HG02678 (cell line): ENCODE results near the gene MTERF2.

Experiments
- ATAC-seq: cut with Tn5 transposase; IDR thresholded peaks from one replicate; pipeline ENCODE4 v1.9.1; 2021; ENCODE audit warnings: mild to moderate bottlenecking, moderate library complexity; ENCODE audit not compliant: unreplicated experiment

MTERF2 gene

DNA sequence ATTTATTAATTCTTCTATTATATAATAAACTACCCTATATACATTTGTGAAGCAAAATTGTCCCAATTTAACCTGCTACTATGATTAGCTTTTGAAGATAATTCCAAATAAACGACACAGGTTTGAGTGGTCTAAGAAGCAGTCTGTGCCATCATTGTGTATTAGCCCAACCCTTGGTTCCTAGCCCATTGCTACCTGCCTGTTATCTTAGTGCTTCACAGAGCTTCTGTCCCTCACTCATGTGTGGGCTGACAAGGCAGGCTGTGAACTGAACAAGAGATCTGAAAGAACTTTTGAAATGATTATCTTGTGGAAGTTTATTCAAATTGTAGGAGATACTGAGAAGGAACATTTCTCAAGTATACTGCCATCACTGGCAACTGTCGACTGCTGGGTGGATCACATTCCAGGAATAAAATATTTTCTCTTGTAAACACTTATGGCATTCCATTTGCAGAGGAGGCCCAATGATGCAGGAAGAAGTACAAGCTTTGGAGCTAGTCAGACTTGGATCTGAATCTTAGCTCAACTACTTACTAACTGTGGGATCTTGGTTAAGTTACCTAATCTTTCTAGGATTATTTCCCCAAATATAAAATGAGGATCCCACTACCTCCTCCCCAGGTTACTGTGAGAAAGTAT is 7.8 kb upstream of the MTERF2 start:
- ATAC-seq = no peak

GRCh38 chr12:106987846-106988245 is 900 bp upstream of the MTERF2 start:
- ATAC-seq = no peak

- ATAC-seq = no peak
These were observed 811 bp downstream of the MTERF2 start for GRCh38 chr12:106986135-106986534.

GRCh38 chr12:106985479-106985878 is 1.5 kb downstream of the MTERF2 start:
- ATAC-seq = no peak

- ATAC-seq = no peak
These were observed 2.3 kb downstream of the MTERF2 start for GRCh38 chr12:106984588-106985137.

- no peak for ATAC-seq
These were observed 4.7 kb downstream of the MTERF2 start for GRCh38 chr12:106982229-106982628.

GRCh38 chr12:106981788-106982187 is 5.2 kb downstream of the MTERF2 start:
- no peak for ATAC-seq

DNA sequence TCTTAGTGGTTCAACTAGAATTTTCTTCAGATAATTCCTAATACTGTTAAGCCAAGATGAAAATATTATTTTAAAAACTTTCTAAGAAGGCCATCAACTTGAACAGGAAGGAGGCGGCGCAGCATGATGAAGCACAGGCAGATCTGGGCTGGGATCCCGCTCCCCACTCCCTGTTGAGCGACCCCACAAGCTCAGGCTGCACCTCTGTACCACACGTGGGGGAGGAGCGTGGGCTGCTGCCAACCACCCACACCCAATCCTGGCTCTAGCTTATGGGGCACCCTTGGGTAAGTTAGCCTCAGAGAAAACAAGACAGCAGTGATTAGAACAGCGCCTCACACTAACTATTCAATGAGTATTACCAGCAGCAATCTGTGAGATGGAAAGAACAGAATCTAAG is 6.0 kb downstream of the MTERF2 start:
- no peak for ATAC-seq

GRCh38 chr12:106978035-106978800 is 8.7 kb downstream of the MTERF2 start:
- no peak for ATAC-seq

DNA sequence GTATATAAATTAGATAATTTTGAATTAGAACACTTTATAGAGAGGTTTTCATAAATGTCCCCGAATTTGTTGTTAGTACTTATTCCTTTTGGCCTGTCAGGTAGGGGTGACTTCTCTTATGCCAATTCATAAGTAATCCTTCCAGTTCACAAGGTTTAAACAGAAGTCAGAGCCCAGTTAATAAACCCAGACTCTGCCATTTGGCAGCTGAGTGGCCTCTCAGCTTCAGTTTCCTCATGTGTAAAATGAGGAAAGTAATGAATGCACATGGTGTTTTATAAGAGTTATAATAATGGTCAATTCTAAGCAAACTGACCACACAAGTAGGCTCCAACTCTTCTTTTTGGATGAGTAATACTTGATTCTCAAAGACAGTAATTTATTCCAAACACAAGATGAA is 10.3 kb downstream of the MTERF2 start:
- no peak for ATAC-seq

- no peak for ATAC-seq
These were observed 10.8 kb downstream of the MTERF2 start for GRCh38 chr12:106975993-106976658.

DNA sequence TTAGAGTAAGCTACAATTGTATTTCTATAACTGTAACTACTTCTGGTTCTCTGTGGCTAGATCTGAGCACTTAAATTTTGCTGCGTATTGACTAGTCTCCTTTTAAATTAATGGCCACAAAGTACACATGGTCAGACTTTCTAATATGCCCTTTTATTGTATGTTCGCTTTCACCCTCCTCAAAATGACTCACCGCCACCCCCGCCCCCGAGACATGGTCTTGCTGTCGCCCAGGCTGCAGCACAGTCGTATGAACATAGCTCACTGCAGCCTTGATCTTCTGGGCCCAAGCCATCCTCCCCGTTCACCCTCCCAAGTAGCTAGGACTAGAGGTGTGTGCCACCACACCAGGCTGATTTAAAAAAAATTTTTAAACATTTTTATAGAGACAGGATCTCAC is 11.8 kb downstream of the MTERF2 start:
- no peak for ATAC-seq

- ATAC-seq = peak; percentile 77
These were observed 12.4 kb downstream of the MTERF2 start for GRCh38 chr12:106974511-106974910.

- ATAC-seq = no peak
These were observed 13.4 kb downstream of the MTERF2 start for GRCh38 chr12:106973545-106973944.

GRCh38 chr12:106971065-106971464 is 15.9 kb downstream of the MTERF2 start:
- no peak for ATAC-seq

DNA sequence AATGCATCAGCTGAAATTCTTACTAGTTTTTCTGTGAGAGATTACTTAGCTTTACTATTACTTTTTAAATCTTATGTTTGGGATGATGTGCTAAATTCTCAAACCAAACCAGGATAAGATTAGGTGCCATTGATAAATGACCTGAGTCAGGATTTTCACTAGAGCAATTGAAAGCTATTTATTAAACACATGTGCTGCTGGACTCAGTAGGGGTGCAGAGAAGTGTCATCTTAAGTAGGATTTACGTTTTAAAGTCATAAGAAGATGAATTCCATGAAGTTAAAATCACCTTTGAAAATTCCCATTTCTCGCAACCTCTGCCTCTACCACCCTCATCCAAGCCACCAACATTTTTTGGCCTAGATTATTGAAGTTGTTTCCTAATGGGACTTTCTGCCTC is 22.4 kb downstream of the MTERF2 start:
- ATAC-seq = no peak

DNA sequence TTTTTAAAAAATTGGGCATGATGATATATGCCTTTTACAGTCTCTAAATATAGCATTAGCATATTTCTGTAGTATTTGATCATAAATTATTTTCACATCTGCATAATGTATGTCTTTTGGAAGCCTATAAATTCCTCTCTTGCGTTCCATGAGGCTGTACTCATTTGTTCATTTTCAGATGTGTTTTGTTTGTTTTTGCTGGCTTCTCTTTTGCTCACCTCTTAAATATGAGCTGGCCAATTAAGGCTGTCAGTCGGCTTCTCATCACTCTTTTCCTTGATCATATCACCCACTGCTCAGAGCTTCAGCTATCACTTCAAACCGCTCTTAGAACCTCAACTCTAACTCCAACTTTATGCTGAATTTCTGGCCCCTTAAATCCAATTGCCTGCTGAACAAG is 24.7 kb downstream of the MTERF2 start:
- no peak for ATAC-seq

- no peak for ATAC-seq
These were observed 26.5 kb downstream of the MTERF2 start for GRCh38 chr12:106960443-106960842.

GRCh38 chr12:106957583-106957982 is 29.4 kb downstream of the MTERF2 start:
- no peak for ATAC-seq

- ATAC-seq = peak; percentile 38
These were observed 30.8 kb downstream of the MTERF2 start for GRCh38 chr12:106956048-106956578.

- ATAC-seq = peak; percentile 80
These were observed 31.4 kb downstream of the MTERF2 start, which contains the start of gene TMEM263 for GRCh38 chr12:106955377-106956047. Gene TMEM263 (plus strand): TSS chr12:106955907. CDS start chr12:106967117, 11,210 bp downstream.
